Dedifferentiated amniotic fluid mesenchymal stem cell (primary cell): ENCODE measurements around the gene RALY.

ENCODE experiments used
- DNase-seq: peaks from one replicate; pipeline ENCODE4 v3.0.0-alpha.2; 2016; ENCODE audit errors: extremely low spot score

The RALY gene

DNA sequence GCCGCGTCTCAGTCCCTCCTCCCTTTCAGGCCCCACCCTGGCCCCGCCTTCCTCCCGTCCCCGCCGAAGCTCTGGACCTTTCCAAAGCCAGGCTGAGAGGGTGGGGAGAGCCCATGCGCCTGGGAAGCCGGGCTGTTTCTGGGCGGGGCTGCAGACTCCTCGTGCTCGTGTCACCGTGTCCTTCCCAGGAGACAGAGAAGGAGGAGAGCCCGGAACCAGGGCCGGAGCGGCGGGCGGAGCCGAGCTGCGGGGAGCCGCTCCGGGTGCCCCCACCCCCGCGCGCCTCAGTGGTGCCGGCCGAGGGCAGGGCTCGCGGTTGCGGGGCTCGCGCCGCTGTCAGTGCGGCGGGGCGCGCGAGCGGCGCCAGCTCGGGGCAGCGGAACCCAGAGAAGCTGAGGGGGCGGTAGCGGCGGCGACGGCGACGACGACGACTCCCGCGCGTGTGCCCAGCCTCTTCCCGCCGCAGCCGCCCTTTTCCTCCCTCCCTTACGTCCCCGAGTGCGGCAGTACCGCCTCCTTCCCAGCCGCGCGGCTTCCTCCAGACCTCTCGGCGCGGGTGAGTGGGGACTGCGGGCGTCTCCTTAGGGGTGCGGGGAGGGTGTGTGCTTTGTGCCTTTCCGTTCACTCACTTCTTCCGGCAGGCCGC, at the start of gene RALY:
TSS of gene RALY (plus strand) at position 336 of the 646 bp plus-strand sequence. CDS start 78,164 bp downstream, outside the sequence.
- DNase-seq: peak; percentile 34

- DNase-seq: no peak
Measured at GRCh38 chr20:33944914-33945313, 48.8 kb upstream of the RALY start.

DNA sequence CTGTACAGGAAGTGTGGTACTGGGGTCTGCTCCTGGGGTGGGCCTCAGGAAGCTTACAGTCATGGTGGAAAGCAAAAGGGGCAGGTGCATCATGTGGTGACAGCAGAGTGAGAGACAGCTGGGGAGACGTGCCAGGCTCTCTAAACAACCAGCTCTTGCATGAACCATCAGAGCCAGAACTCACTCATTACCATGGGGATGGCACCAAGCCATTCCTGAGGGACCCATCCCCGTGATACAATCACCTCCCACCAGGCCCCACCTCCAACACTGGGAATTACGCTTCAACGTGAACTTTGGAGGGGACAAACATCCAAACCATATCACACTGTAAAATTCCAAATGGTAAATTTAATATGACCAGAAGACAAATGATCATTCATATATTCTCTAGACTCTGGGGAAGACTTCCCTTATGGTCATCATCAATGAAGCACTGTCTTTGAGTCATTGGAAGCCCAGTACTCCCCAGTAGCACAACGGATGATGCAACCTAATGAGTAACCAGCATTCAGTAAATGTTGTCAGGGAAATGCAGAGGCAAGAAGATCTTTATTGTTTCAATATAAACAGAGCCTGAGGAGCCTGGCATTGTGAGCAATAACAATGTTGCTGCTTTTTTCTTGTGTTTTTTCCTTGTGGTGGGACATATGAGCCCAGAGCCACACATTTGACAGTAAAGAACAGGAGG, 48.2 kb upstream of the RALY start:
- peak; percentile 55 for DNase-seq

- no peak for DNase-seq
Measured at GRCh38 chr20:33947709-33948295, 45.9 kb upstream of the RALY start.

DNA sequence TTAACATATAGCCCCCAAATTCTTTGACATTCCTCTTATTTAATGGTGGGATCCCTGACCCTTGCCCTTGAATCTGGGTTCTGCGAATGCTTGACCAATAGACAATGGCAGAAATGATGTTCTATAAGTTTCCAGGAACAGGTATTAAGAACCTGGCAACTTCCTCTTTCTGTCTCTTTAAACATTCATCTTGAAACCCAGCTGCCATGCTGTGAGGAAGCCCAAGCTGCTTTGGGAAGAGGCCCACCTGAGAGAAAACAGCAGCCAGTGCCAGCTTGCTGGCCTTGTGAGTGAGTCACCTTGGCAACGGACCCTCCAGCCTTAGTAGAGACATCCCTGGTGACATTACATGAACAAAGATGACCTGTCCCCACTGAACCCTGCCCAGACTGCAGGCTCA, 45.2 kb upstream of the RALY start:
- DNase-seq: no peak

DNA sequence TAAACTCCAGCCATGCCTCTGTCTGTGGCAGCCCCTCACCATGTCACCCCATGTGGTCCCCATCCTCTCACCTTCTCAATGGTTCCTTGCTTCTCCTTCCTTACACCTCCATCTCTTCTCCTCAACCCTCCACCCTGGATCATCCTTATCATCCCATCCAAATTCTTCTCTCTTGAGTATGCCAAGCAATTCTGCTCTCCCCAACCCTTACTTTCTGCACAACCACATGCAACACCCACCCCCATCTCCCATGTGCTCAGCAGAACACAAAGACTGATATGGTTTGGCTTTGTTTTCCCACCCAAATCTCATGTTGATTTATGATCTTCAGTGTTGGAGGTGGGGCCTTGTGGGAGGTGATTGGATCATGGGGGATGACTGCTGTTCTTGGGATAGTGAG, 42.5 kb upstream of the RALY start:
- no peak for DNase-seq

- no peak for DNase-seq
Measured at GRCh38 chr20:33954504-33954903, 39.2 kb upstream of the RALY start.

DNA sequence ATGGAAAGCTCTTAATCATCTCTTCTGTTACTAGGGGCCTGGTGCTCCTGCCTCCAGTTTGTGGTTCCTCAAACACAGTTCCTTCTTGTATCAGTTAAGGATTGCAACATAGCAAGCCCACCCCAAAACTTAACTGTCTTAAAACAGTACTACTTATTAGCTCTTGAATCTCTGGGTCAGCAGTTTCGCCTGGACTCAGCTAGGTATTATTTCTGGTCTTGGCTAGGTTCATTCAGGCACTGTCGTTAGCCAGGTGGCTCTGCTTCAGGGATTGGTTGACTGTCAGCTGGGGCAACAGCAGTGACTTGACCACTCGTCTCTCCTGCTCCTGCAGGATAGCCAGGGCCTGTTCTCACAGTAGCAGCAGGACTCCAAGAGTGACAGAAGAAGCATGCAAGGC, 30.0 kb upstream of the RALY start:
- no peak for DNase-seq

DNA sequence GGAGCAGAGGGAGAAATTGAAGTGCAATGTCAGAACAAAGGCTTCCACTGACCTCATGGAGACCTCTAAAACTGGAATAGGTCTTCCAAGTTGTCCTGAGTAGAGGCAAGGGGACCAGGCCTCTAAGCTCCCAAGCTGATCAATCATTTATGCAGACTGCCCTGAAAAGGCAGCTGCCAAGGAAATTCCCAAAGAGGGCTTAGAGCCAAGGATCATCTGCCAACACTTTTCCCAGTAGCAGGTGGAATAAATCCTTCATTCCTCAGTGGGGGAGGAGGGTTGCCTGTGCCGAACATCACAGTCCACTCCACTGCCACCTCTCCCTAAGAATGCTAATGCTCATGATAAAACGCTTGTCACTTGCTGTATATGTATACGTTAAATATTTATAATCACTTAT, 29.3 kb upstream of the RALY start:
- DNase-seq: no peak

DNA sequence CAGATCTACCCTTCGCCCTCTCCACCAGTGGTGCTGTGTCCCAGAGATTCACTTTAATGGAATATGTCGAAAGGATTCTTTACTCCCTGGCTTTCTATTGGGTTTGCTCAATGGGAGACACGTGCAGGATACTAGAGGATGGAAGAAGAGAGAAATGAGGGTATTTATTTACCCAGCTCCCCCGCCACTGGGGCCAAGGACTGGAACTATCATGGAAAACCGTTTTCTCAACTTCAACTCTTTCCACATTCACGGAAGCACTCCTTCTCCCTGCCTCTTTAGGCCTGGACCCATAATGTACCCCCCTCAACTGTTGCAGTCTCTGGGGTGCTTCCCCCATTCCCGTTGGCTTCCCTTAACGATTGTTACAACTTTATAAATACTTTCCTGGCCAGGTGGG, 26.6 kb upstream of the RALY start:
- no peak for DNase-seq

DNA sequence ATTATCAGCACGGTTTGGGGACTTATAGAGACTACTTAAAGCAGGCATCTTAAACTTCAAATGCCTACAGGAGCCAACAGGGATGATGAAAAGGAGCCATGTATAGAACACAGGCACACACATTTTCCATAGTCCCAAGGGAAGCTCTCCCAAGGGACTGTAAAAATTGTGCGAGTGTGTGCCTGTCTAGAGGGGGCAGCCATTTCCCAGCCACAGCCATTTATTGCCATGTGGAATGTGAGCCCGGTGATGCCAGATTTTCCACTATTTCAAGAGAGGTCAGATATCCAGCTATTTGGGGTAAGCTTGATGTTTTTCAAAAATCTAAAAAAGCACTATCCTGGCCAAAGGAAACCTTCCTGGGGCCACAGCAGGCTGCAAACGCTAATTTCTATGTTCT, 24.1 kb upstream of the RALY start:
- DNase-seq: no peak

DNA sequence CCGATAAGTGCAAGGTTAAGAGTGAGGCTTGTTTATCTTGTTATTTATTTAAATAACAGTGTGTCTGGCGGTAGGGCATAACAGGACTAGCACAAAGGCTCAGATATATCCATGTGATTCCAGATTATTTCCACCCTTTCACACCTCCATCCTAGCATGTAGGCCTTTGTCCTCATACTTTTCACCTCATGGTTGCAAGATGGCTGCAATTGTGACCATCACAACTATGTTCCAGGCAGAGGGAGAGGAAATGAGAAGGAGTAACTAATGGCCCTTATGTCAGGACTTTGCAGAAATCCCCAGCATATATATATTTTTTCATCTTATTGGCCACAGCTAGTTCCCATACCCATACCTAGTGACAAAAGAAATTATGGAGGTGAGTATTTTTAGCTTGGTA, 23.5 kb upstream of the RALY start:
- DNase-seq: no peak

DNA sequence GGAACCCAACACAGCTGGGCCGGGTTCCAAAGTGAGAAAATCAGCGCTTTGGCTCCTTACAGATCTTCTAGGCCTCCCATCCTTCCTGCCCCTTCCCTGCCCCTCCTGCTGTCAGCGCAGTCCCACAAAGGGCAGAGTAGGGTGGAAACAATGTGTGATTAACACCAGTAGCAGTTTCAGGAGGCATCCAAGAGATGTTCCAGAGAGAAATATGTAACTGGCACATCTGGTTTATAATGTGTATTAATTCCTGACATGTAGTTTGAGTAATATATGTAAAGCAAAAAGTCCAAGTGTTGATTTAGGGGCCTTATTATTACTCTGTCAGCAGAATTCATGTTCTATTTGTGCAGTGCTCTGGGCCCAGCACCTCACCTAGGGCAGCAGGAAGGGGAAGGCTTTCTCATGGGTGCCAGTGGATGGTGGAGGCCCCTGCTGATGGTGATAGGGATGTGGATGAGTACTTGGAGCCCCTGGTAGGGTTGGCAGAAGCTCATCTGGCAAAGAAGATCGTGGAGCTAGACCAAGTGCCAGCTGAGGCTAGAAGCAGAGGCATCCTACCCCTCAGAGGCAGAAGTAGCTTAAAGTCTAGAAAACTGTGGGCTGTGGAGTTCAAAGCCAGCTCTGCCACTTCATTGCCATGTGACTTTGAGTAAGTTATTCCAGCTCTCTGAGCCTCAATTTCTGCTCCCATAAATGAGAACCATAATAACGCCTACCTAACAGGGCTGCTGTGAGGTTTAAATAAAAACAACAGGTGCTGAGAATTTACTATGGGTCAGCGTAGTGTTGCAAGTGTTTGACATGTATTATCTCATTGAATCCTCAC, 22.4 kb upstream of the RALY start:
- DNase-seq: no peak

DNA sequence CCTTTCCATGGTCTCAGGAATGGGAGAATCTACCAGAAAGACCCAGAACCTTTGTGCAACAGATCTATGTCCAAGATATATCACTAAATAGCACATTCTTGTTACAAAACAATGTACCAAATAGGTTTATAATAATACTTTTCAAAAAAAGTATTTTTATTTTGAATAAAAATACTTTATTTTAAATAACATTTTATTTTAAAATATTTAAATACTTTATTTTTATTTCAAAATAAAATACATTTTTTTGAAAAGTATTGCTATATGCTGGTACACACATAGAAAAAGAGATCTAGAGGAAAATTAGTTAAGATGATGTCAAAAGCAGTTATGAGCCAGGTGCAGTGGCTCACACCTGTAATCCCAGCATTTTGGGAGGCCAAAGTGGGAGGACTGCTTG, 16.8 kb upstream of the RALY start:
- DNase-seq: no peak

- no peak for DNase-seq
Measured at GRCh38 chr20:33977535-33977934, 16.2 kb upstream of the RALY start.

DNA sequence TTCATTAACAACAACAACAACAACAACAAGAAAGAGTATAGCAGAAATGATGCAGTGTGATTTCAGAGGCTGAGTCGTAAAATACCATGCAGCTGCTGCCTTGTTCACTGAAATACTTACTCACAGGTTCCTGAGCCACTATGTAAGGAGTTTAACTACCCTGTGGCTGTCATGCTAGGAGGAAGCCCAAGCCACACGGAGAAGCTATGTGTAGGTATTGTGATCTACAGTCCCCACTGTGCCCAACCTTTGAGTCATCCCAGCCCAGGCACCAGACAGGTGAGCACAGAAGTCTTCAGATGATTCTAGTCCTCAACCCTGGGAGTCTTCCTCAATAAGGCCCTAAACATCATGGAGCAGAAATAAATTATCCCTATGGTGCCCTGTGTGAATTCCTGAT, 14.6 kb upstream of the RALY start:
- DNase-seq: no peak

- DNase-seq: no peak
Measured at GRCh38 chr20:33981347-33981746, 12.4 kb upstream of the RALY start.

DNA sequence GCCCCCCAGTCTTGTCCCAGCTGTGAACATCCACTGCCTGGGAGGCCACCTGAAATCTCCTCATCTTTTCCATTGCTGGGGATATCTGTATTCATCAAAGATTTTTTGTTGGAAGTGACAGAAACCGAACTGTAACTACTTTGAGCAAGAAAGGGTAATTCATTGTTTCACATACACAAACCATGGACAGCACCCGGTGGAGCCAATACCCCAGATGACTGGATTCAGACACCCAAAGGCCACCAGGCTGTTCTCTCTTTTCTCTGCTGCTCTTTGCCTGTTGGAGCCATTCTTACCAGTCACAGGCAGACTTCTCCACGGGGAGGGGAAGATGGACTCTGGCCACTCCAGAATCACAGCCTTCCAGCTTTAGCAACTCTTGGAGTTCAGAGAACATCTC, 11.7 kb upstream of the RALY start:
- no peak for DNase-seq

DNA sequence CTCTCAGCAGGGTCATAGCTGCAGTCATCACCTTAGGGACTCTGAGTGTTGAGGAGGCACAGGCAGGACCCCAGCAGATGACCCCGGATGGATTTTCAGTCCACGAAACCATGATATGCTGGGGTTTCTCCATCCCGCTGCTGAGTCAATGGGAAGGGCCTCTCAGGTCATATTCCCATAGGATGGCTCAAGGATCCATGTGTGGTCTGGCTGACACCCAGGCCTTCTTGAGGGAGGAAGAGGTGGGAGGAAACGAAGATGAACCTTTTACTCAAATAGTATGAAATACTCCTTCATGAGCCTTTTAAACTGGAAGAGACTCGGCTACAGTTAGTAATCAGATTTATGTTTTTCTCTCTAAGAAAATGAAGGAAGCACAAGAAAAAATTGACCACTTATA, 10.3 kb upstream of the RALY start:
- DNase-seq: no peak

GRCh38 chr20:33984182-33984719, 9.5 kb upstream of the RALY start:
- no peak for DNase-seq

- DNase-seq: no peak
Measured at GRCh38 chr20:33985280-33985679, 8.4 kb upstream of the RALY start.

DNA sequence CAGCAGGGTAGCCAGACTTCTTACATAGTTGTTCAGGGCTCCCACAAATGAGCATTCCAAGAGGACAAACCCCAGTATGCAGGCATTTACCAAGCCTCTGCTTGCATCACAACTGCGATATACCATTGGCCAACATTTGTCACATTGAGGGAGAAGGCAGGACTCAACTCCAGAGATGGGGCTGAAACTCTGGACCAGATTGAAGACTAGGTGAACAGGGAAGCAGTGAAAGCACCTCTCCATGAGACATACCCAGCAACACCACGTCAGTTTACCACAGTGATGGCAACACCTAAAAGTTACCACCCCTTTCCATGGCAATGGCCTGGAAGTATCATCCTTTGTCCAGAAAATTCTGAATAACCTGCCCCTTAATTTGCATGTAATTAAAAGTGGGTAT, 7.9 kb upstream of the RALY start:
- DNase-seq: no peak
